M059J (cell line): Measurements from ENCODE around the gene CYP11A1. TPM values are rescaled to one million over a fixed set of nuclear protein-coding genes. Genes with fewer than 3 reads are reported as not detected.
"Not testable (repeated sequence)": the region's sequence is repeated elsewhere in the genome, so short reads cannot be mapped to it uniquely, and the experiment has no call there.

Experiments used
- DNase-seq: peaks from one replicate; pipeline ENCODE4 v3.0.0-alpha.2; 2012; ENCODE audit warnings: low read depth
- total RNA-seq: library from RNA; depleted of rRNA; stranded (reverse); fragments of >200 nt; shearing (Covaris generic); gene quantifications from 2 replicates; pipeline ENCODE4 v1.2.3, GENCODE V29; 2014

CYP11A1 gene
- total RNA-seq, 1 experiment from 2014 or later = 0.07 TPM

- DNase-seq = peak; percentile 79
Observed at GRCh38 chr15:74400915-74401757, 33.7 kb upstream of the CYP11A1 start.

GRCh38 chr15:74400313-74400860 lies 32.9 kb upstream of the CYP11A1 start:
- DNase-seq = peak; percentile 71

GRCh38 chr15:74399511-74400312 lies 32.3 kb upstream of the CYP11A1 start:
- peak; percentile 74 for DNase-seq

- DNase-seq = no peak
Observed at GRCh38 chr15:74399100-74399499, 31.7 kb upstream of the CYP11A1 start.

- peak; percentile 31 for DNase-seq
Observed at GRCh38 chr15:74398183-74398582, 30.7 kb upstream of the CYP11A1 start.

GRCh38 chr15:74397239-74398068 lies 30.0 kb upstream of the CYP11A1 start:
- peak; percentile 31 for DNase-seq

GRCh38 chr15:74396445-74397238 lies 29.2 kb upstream of the CYP11A1 start:
- peak; percentile 94 for DNase-seq

GRCh38 chr15:74396146-74396438 lies 28.6 kb upstream of the CYP11A1 start:
- DNase-seq = no peak

GRCh38 chr15:74395319-74396145 lies 28.1 kb upstream of the CYP11A1 start:
- DNase-seq = no peak

- no peak for DNase-seq
Observed at GRCh38 chr15:74394090-74394846, 26.8 kb upstream of the CYP11A1 start.

GRCh38 chr15:74393423-74393822 lies 26.0 kb upstream of the CYP11A1 start:
- DNase-seq = no peak

- DNase-seq = no peak
Observed at GRCh38 chr15:74392902-74393301, 25.5 kb upstream of the CYP11A1 start.

GRCh38 chr15:74392451-74392830 lies 25.0 kb upstream of the CYP11A1 start:
- DNase-seq = no peak

- no peak for DNase-seq
Observed at GRCh38 chr15:74391582-74392450, 24.4 kb upstream of the CYP11A1 start.

- DNase-seq = no peak
Observed at GRCh38 chr15:74390647-74391288, 23.3 kb upstream of the CYP11A1 start.

GRCh38 chr15:74390049-74390646 lies 22.7 kb upstream of the CYP11A1 start:
- not testable (repeated sequence) for DNase-seq

- no peak for DNase-seq
Observed at GRCh38 chr15:74389241-74390048, 22.0 kb upstream of the CYP11A1 start.
